SK-N-MC (cell line): ENCODE data around the gene PNMT.

Experiments used
- DNase-seq: peaks from one replicate; pipeline ENCODE4 v3.0.0-alpha.2; 2011; ENCODE audit warnings: low read depth, low spot score
- H3K27ac ChIP-seq: fragments of 200-600 bp; sonication (generic); 2 replicates; pipeline ENCODE4 v1.5.1; 2016; ENCODE audit warnings: mixed run types
- H3K36me3 ChIP-seq: fragments of 200-600 bp; sonication (generic); 2 replicates; pipeline ENCODE4 v1.6.1; 2017; ENCODE audit warnings: antibody characterized with exemption, low read length, mixed read lengths; ENCODE audit not compliant: insufficient read depth
- H3K4me3 ChIP-seq: fragments of 200-600 bp; sonication (generic); 2 replicates; pipeline ENCODE4 v1.5.1; 2016
- H3K9ac ChIP-seq: fragments of 200-600 bp; sonication (generic); 2 replicates; pipeline ENCODE4 v1.8.0; 2017; ENCODE audit warnings: mixed run types, mixed read lengths; ENCODE audit not compliant: insufficient read length
- H3K9me3 ChIP-seq: fragments of 200-600 bp; sonication (generic); 2 replicates; pipeline ENCODE4 v1.6.1; 2017; ENCODE audit warnings: low read depth, mild to moderate bottlenecking, antibody characterized with exemption, low read length, moderate library complexity, mixed read lengths
- EZH2 ChIP-seq: fragments of 200-600 bp; sonication (generic); IDR thresholded peaks from one replicate; pipeline ENCODE4 v1.6.1; 2017; ENCODE audit warnings: antibody characterized with exemption
- FOXP2 ChIP-seq: optimal IDR thresholded peaks from 2 replicates; pipeline ENCODE3; 2011; ENCODE audit warnings: mild to moderate bottlenecking, moderate library complexity; ENCODE audit not compliant: insufficient read depth; ENCODE audit errors: extremely low read length, control extremely low read depth
- POLR2AphosphoS5 ChIP-seq: IDR thresholded peaks from 2 replicates; pipeline ENCODE4 v1.6.1; 2012; ENCODE audit warnings: mild to moderate bottlenecking, low read depth, low read length, borderline replicate concordance

The PNMT gene

DNA sequence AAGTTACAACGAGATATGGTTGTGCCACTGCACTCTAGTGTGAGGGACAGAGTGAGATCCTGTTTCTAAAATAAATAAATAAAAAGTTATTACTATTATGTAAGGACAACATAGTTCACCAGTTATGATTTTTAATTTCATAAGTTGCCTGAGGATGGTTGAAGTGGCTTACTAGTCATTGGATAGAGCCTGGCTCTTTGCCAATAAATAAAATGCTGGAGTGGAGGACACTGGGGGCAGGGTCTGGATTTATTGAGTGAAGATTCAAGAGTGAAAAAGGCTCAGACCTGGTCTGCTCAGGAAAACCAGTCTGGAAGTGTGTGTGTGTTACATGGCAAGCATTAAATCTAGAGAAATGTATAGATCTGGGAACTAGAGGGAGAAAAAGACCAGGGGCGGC lies 29.2 kb upstream of the PNMT start:
- H3K27ac ChIP-seq = no peak overlapping the region

DNA sequence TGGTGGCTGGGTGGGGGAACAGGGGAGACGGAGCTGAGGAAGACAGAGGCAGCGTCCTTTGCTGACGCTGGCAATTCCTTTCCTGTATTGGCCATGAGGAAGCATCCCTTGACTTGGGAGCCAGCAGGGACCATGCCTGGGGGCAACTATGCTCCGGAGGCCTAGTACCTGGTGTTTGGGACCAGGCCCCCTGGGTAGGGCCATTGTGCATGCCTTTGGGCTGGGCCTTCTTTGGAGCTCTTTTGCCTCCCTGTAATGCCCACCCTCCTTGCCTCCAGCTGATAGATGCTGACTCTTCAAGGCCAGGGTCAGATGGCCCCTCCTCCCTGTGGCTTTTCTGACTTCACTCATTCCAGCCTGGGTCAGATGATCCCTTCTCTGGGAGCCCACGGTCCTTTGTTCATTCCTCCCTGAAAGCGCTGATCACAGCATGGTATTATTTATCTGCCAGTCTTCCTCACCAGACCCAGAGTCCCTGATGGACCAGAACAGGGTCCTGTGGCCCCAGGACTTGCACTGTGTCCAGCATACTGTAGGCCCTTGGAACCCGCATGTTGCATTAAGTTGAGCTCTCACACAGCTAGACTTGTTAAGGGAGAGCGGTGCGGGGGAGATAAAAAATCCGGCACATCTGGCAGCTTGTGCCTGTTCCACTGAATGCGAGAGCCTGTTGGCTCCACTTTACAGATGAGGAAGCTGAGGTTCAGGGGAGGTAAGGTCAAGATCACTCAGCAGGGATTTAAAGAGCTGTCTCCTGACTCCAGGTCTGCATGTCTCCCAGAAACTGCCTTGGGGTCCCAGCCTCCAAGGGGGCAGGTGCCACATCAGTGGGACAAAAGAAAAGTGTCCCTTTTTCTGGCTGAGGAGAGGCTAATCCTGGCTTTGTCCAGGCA lies 28.4 kb upstream of the PNMT start:
- H3K27ac ChIP-seq = no peak overlapping the region
- no peak overlapping the region for H3K4me3 ChIP-seq
- no peak for DNase-seq
- no peak overlapping the region for H3K9ac ChIP-seq
- H3K9me3 ChIP-seq = no peaks in the 10 kb centered on the region
- TF ChIP-seq EZH2 (no peak), FOXP2 (no peak), POLR2AphosphoS5 (no peak)
- H3K36me3 ChIP-seq = no peaks in the 10 kb centered on the region

More for the DNA sequence above, 29.2 kb upstream of the PNMT start:
- Histone ChIP-seq H3K9ac (no peak overlapping the region), H3K4me3 (no peak overlapping the region), H3K36me3 (no peaks in the 10 kb centered on the region), H3K9me3 (no peaks in the 10 kb centered on the region)
- TF ChIP-seq FOXP2 = no peak
- no peak for TF ChIP-seq POLR2AphosphoS5
- no peak for TF ChIP-seq EZH2
- DNase-seq = no peak

DNA sequence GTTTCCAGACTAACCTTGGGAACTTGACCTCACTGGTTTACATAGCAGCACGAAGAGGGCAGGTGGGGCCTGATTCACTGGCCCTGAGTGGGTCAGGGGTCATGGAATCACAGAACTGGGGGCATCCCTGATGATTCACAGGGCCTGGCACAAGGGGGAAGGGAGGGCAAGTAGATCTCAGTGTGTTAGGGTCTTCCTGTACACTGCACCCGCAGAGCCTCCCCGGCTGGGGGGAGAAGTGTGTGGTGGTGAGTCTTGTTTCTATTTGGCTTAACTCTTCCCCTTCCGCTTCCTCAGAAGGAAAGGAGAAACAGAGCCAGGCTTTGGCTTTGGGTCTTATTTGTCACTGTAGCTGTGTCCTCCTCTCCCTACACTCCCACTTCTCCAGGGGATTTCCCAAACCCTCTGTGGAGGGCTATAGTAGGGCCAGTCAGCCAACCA lies 27.6 kb upstream of the PNMT start:
- Histone ChIP-seq H3K9ac (no peak overlapping the region), H3K4me3 (no peak overlapping the region), H3K36me3 (no peaks in the 10 kb centered on the region), H3K27ac (no peak overlapping the region), H3K9me3 (no peaks in the 10 kb centered on the region)
- TF ChIP-seq FOXP2 (no peak), POLR2AphosphoS5 (no peak), EZH2 (no peak)
- DNase-seq = no peak

DNA sequence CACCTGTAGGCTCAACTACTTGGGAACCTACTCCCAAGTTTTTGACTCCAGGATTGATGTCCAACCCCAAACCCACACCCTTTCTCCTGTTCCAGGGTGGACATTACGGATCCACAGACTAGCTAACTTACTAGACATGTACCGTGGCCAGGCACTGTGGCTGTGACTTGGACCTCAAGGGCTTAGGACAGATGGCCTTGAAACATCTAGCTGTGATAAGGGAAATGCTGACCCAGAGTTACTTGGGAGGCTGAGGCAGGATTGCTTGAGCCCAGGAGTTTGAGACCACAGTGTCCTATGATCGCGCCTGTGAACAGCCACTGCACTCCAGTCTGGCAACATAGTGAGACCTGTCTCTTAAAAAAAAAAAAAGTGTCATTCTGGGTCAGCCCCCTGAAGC lies 27.2 kb upstream of the PNMT start:
- Histone ChIP-seq H3K9me3 (no peaks in the 10 kb centered on the region), H3K9ac (no peak overlapping the region)
- TF ChIP-seq EZH2 (no peak), POLR2AphosphoS5 (no peak), FOXP2 (no peak)

GRCh38 chr17:39641883-39642282 lies 26.4 kb upstream of the PNMT start:
- Histone ChIP-seq H3K27ac (no peak overlapping the region), H3K9ac (no peak overlapping the region), H3K4me3 (no peak overlapping the region), H3K36me3 (no peaks in the 10 kb centered on the region), H3K9me3 (no peaks in the 10 kb centered on the region)
- no peak for DNase-seq
- no peak for TF ChIP-seq FOXP2
- TF ChIP-seq EZH2 = no peak
- no peak for TF ChIP-seq POLR2AphosphoS5

More for the DNA sequence above, 27.2 kb upstream of the PNMT start:
- no peaks in the 10 kb centered on the region for H3K36me3 ChIP-seq
- H3K4me3 ChIP-seq = no peak overlapping the region
- no peak overlapping the region for H3K27ac ChIP-seq
- no peak for DNase-seq

DNA sequence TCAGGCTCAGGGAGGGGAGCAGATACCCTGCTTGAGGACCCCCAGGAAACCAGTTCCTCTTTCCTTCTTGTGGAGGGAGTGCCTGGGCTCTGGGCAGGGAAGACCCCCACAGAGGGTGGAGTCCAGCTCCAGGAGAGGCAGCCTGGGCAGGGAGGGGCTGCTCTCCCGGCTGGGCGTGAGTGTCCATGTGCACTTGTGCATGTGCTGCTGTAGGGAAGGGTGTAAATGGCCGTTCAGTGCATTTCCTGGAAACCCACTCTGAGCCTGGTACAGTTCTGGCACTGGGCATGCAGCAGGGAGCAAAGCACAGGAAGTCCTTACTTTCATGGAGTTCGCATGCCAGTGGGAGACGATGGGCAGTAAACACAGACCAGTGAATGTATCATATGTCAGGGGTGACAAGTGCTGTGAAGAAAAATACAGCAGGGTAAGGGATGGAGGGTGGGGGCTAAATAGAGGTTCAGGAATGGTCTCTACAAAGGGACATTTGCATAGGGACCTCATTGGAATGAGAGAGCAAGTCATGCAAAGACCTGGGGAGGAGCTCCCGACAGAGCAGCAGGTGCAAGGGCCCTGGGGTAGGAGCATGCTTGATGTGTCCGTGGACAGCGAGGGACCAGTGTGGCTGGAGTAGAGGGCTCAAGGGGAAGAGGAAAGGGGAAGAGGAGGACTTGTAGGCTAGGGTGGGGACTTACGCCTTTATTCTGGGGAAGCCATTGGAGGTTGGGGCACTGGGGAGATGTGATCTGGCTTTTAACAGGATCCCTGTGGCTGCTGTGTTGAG lies 25.8 kb upstream of the PNMT start:
- H3K9me3 ChIP-seq = no peaks in the 10 kb centered on the region
- H3K36me3 ChIP-seq = no peaks in the 10 kb centered on the region
- H3K4me3 ChIP-seq = no peak overlapping the region
- TF ChIP-seq EZH2 = no peak
- TF ChIP-seq FOXP2 = no peak
- no peak for TF ChIP-seq POLR2AphosphoS5
- DNase-seq = no peak
- no peak overlapping the region for H3K9ac ChIP-seq
- no peak overlapping the region for H3K27ac ChIP-seq

- H3K9ac ChIP-seq = no peak overlapping the region
- no peaks in the 10 kb centered on the region for H3K36me3 ChIP-seq
- no peak for DNase-seq
- no peaks in the 10 kb centered on the region for H3K9me3 ChIP-seq
- no peak for TF ChIP-seq EZH2
- no peak for TF ChIP-seq POLR2AphosphoS5
- no peak for TF ChIP-seq FOXP2
- H3K27ac ChIP-seq = no peak overlapping the region
- no peak overlapping the region for H3K4me3 ChIP-seq
These were observed 25.0 kb upstream of the PNMT start for GRCh38 chr17:39643271-39643670.

GRCh38 chr17:39647256-39647655 lies 21.0 kb upstream of the PNMT start:
- no peaks in the 10 kb centered on the region for H3K36me3 ChIP-seq
- H3K4me3 ChIP-seq = no peak overlapping the region
- DNase-seq = no peak
- no peaks in the 10 kb centered on the region for H3K9me3 ChIP-seq
- no peak for TF ChIP-seq FOXP2
- no peak for TF ChIP-seq EZH2
- no peak for TF ChIP-seq POLR2AphosphoS5
- no peak overlapping the region for H3K27ac ChIP-seq
- no peak overlapping the region for H3K9ac ChIP-seq
